Measurements from ENCODE around the gene GH1.

The GH1 gene

GRCh38 chr17:63933598-63933997 is 15.0 kb upstream of the GH1 start:
- H3K4me1 ChIP-seq (ENCODE audit: low read depth, poor library complexity, severe bottlenecking) = no peaks in the 10 kb centered on the region
- H2AFZ ChIP-seq (ENCODE audit: low read depth) = no peak overlapping the region
- H3K79me2 ChIP-seq (ENCODE audit: insufficient read depth, low read depth) = no peaks in the 10 kb centered on the region
- H3K4me3 ChIP-seq (IDR thresholded peaks at IDR 0.05; ENCODE audit: insufficient read depth, low read depth, low read length) = no peak overlapping the region
- no peaks in the 10 kb centered on the region for H3K27me3 ChIP-seq (ENCODE audit: insufficient read depth, low read depth)
- H3K27ac ChIP-seq = no peak overlapping the region
- H3K4me2 ChIP-seq = no peak overlapping the region
- no peak overlapping the region for H3K9ac ChIP-seq
- H4K20me1 ChIP-seq (ENCODE audit: insufficient read depth) = no peaks in the 10 kb centered on the region
- no peak for TF ChIP-seq CTCF (conservative IDR thresholded peaks at IDR 0.05; ENCODE audit: low read depth, low read length)
- H3K36me3 ChIP-seq (ENCODE audit: insufficient read depth) = no peaks in the 10 kb centered on the region

GRCh38 chr17:63932721-63933120 is 14.1 kb upstream of the GH1 start:
- no peak for TF ChIP-seq CTCF (conservative IDR thresholded peaks at IDR 0.05; ENCODE audit: low read depth, low read length)

GRCh38 chr17:63931981-63932561 is 13.4 kb upstream of the GH1 start, which contains the start of gene CD79B:
Gene CD79B, minus strand, starts transcription at chr17:63932331. Its CDS starts 70 bp downstream, at chr17:63932261.
- H3K4me3 ChIP-seq (IDR thresholded peaks at IDR 0.05; ENCODE audit: insufficient read depth, low read depth, low read length) = no peak within 1 kb of the TSS
- TF ChIP-seq CTCF (conservative IDR thresholded peaks at IDR 0.05; ENCODE audit: low read depth, low read length) = no peak
- no peaks in the 10 kb centered on the region for H3K4me1 ChIP-seq (ENCODE audit: low read depth, poor library complexity, severe bottlenecking)
- H3K9ac ChIP-seq = no peak within 1 kb of the TSS
- no peak within 1 kb of the TSS for H3K27ac ChIP-seq
- H3K79me2 ChIP-seq (ENCODE audit: insufficient read depth, low read depth) = no peaks in the 10 kb centered on the region
- H3K4me2 ChIP-seq = no peak within 1 kb of the TSS
- H4K20me1 ChIP-seq (ENCODE audit: insufficient read depth) = no peaks in the 10 kb centered on the region
- no peak within 1 kb of the TSS for H2AFZ ChIP-seq (ENCODE audit: low read depth)
- no peaks in the 10 kb centered on the region for H3K36me3 ChIP-seq (ENCODE audit: insufficient read depth)
- no peaks in the 10 kb centered on the region for H3K27me3 ChIP-seq (ENCODE audit: insufficient read depth, low read depth)

More at GRCh38 chr17:63932721-63933120, 14.1 kb upstream of the GH1 start:
- Histone ChIP-seq H3K4me1 (ENCODE audit: low read depth, poor library complexity, severe bottlenecking) (no peaks in the 10 kb centered on the region), H3K79me2 (ENCODE audit: insufficient read depth, low read depth) (no peaks in the 10 kb centered on the region), H3K9ac (no peak overlapping the region), H3K36me3 (ENCODE audit: insufficient read depth) (no peaks in the 10 kb centered on the region), H3K27me3 (ENCODE audit: insufficient read depth, low read depth) (no peaks in the 10 kb centered on the region), H3K27ac (no peak overlapping the region), H4K20me1 (ENCODE audit: insufficient read depth) (no peaks in the 10 kb centered on the region), H3K4me2 (no peak overlapping the region), H2AFZ (ENCODE audit: low read depth) (no peak overlapping the region), H3K4me3 (IDR thresholded peaks at IDR 0.05; ENCODE audit: insufficient read depth, low read depth, low read length) (no peak overlapping the region)

GRCh38 chr17:63930951-63931575 is 12.4 kb upstream of the GH1 start:
- Histone ChIP-seq H3K27ac (no peak overlapping the region), H3K79me2 (ENCODE audit: insufficient read depth, low read depth) (no peaks in the 10 kb centered on the region), H3K4me3 (IDR thresholded peaks at IDR 0.05; ENCODE audit: insufficient read depth, low read depth, low read length) (no peak overlapping the region), H3K27me3 (ENCODE audit: insufficient read depth, low read depth) (no peaks in the 10 kb centered on the region), H3K36me3 (ENCODE audit: insufficient read depth) (no peaks in the 10 kb centered on the region), H3K4me2 (no peak overlapping the region), H3K4me1 (ENCODE audit: low read depth, poor library complexity, severe bottlenecking) (no peaks in the 10 kb centered on the region), H3K9ac (no peak overlapping the region), H2AFZ (ENCODE audit: low read depth) (no peak overlapping the region), H4K20me1 (ENCODE audit: insufficient read depth) (no peaks in the 10 kb centered on the region)
- no peak for TF ChIP-seq CTCF (conservative IDR thresholded peaks at IDR 0.05; ENCODE audit: low read depth, low read length)

All from KMS-11 (cell line).